Left colon (tissue), 2 donors: ENCODE measurements around the gene AMBRA1. TPM values are rescaled to one million over a fixed set of nuclear protein-coding genes. Genes with fewer than 3 reads are reported as not detected.
A peak's percentile ranks its signal among the peaks of the same experiment; 100 is the strongest.
"Not testable (repeated sequence)": the region's sequence is repeated elsewhere in the genome, so short reads cannot be mapped to it uniquely, and the experiment has no call there.

Source experiments
- ATAC-seq: fragments of 200-7000 bp; cut with Tn5 transposase; one replicate; pipeline ENCODE4 v1.9.1; 2020; ENCODE audit warnings: mild to moderate bottlenecking, moderate library complexity
- DNase-seq, 2 donors: peaks; one replicate each; pipeline ENCODE4 v3.0.0-alpha.2; 2020
- intact Hi-C, 2 donors: fragments of 100-400 bp; cut with DNase I in 1 of 2; cut with micrococcal nuclease in 1 of 2; formaldehyde crosslinking; loops; one replicate each; pipeline versions ENCODE4 v1.11.2 to v1.14.0; 2022; cut with DNase I, micrococcal nuclease
- total RNA-seq, 2 donors: library from RNA; stranded (reverse); fragmentation: NEBNext Ultra II Directional; extraction: Animal tissue kit (Norgen Biotek cat#: 25700); gene quantifications; one replicate each; pipeline ENCODE4 v1.2.1, GENCODE V29; 2021
- donor health status: DM: no; HTN: no; CAD: no.
- donor health status: DM: yes; HTN: yes; CAD: no.

The AMBRA1 gene
- total RNA-seq, 2 donors from 2014 or later = 39.4 to 40.1 TPM

DNA sequence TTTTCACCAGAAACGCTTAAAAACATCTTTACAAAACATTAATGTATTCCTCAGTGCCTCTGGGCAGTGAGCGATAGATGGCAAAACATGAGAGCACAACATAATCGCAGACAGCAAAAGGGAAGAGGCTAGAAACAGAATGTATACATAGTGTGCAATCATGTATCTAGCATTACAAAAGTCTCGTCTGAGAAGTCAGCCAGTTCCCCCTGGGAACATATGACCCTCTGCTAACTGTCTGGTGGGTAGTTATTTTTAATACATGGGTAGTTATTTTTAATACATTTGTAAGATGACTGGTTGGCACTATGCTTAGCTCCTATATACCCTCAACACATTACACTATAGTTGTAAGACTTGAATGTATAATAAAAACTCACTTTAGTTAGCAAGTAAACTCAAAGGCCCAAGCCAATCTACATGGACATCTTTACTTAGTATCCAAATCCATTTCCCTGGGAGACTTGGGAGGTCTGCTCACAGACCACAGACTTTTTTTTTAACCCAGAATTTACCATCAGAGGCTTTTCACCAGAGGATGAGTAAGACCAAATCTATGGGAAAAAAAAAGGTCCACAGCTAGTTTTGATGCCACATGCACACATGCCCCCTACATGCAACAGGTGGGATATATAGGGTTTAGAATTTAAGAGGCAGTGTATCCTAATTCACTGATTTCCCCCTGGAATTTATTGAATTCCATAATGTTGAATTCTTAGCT is 71.7 kb downstream of the AMBRA1 start:
- intact Hi-C loops = no loop called here
- no peak for DNase-seq

GRCh38 chr11:46520971-46521745 is 72.7 kb downstream of the AMBRA1 start:
- intact Hi-C loops = no loop called here

More for the DNA sequence above, 71.7 kb downstream of the AMBRA1 start:
- no peak for ATAC-seq

DNA sequence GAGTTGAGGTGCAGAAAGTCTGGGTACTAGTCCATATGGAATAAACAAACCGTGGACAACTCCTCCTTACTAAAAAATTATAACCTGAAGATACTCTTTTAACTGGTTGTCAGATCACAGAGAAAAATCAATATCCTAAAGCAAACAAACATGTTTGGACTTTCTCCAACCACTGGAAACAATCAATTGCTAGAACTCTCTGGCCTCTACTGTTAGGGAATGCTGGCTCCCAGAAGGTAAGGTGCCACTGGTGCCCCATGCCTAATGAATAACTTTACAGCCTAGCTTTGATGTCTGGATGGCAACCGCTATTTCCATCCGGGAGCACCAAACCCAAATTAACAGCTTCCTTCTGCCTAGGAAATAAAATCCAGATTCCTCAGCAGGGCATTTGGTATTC is 74.5 kb downstream of the AMBRA1 start:
- intact Hi-C loops = no loop called here
- no peak for DNase-seq
- no peak for ATAC-seq

More at GRCh38 chr11:46520971-46521745, 72.7 kb downstream of the AMBRA1 start:
- ATAC-seq (no peak), DNase-seq (no peak)

- ATAC-seq, DNase-seq, intact Hi-C loops: not testable (repeated sequence)
These were observed 74.9 kb downstream of the AMBRA1 start for GRCh38 chr11:46518928-46519327.

DNA sequence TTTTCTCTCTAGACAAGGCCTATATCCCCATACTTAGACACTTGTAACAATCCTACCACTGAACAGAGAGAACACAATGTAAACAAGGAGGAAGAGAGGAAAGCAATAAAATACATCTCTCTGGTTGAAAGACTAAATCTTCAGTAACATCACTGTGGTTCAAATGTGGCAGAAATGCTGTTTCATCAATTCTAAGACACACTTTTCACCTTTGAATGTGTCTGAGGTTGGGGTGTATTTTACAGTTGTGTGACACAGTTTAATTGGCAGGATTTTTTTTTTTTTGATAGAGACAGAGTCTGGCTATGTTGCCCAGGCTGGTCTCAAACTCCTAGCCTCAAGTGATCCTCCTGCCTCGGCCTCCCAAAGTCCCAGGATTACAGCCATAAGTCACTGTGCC is 79.5 kb downstream of the AMBRA1 start:
- no peak for ATAC-seq
- intact Hi-C loops = no loop called here
- no peak for DNase-seq

GRCh38 chr11:46513934-46514342 is 79.9 kb downstream of the AMBRA1 start:
- intact Hi-C loops = no loop called here
- ATAC-seq = peak; percentile 25
- peak; percentile 39 to 46 for DNase-seq

- DNase-seq (no peak), ATAC-seq (no peak)
- intact Hi-C loops = no loop called here
These were observed 81.5 kb downstream of the AMBRA1 start for GRCh38 chr11:46512261-46512881.

GRCh38 chr11:46511342-46511741 is 82.5 kb downstream of the AMBRA1 start:
- peak; percentile 26 for ATAC-seq
- intact Hi-C loops = no loop called here
- DNase-seq = no peak

- ATAC-seq = no peak
- intact Hi-C loops = no loop called here
- DNase-seq = no peak
These were observed 85.5 kb downstream of the AMBRA1 start for GRCh38 chr11:46508360-46508759.

- intact Hi-C loops = no loop called here
- peak; percentile 43 for ATAC-seq
- no peak for DNase-seq
These were observed 87.4 kb downstream of the AMBRA1 start for GRCh38 chr11:46506483-46506791.

GRCh38 chr11:46505741-46506482 is 87.9 kb downstream of the AMBRA1 start:
- intact Hi-C loops = no loop called here
- peak; percentile 76 for ATAC-seq
- no peak for DNase-seq

DNA sequence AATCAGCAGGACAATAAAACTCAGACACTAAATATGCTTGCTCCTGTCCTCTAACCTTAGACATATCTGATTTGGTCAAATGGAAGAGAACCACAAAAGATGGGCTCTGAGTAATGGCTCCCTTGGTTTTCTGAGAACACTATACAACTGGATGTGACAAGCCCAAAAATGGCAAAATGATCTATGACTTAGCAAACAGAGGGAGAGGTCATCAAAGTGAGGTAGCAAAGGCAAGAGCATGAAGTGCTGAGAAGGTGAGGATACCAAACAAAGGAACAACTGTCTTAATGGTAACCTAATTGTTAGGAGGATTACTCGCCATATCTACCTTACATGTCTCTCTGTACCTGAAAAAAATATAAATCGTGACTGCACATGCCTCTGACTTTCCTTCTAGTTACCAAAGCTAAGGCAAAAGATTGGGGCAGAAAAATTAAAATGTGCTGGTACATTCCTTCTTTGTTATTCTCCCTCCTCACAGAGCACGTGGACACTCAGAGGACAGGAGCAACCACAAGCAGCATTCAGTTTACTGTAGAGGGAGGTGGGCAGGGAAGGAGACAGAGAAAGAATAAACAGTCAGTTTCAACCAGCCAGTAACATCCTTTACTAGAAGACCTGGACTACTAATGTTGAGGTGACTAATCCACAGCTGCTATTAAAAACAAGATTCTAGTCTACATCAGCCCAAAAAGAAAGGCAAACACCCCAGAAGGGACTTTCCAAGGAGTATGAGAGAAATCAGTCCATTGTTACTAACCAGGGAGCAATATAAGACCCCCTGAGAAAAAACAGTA is 88.8 kb downstream of the AMBRA1 start:
- no peak for ATAC-seq

GRCh38 chr11:46499821-46500220 is 94.0 kb downstream of the AMBRA1 start:
- ATAC-seq (no peak), DNase-seq (no peak)
- intact Hi-C loops = no loop called here

More for the DNA sequence above, 88.8 kb downstream of the AMBRA1 start:
- DNase-seq = no peak
- intact Hi-C loops = no loop called here

DNA sequence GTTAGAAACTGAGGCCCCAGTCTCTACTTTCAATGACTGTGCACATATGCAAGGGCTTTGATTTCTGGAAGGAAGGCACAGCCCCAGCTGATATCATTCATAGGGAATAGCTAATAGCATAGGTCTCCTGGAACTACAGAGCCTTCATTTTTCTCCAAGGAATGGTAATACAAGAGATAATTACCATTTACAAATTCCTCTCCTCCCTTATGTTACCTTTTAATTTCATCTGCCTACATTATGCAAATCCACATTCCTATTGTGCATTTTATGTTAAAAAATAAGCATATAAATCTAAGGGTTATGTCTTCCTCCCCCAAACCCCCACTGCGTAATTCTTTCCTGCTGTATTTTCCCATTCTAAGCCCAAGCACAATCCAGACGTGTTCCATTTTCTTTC is 94.9 kb downstream of the AMBRA1 start:
- DNase-seq = no peak
- ATAC-seq = no peak
- intact Hi-C loops = no loop called here

- intact Hi-C loops = no loop called here
- ATAC-seq (no peak), DNase-seq (no peak)
These were observed 95.6 kb downstream of the AMBRA1 start for GRCh38 chr11:46498179-46498578.

DNA sequence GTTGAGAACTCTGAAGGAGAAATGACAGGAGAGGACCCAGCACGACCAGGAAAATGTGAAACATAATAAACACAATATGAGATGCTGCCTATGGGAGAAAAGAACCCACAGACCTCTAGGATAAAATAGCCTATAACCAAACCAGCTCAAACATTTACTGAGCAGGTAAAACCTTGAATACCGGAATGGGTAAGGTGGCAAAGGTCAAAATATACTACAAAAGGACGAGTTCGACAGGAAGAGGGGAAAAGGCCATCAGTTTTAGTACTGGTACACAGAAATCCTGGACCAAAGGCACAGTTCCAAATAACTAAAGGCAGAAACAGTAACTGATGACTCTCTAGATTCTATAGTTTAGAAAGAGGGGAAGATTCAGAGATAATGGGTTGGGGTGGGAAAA is 96.3 kb downstream of the AMBRA1 start:
- DNase-seq (no peak), ATAC-seq (no peak)
- intact Hi-C loops = no loop called here

- ATAC-seq (no peak), DNase-seq (no peak)
- intact Hi-C loops = no loop called here
These were observed 100.0 kb downstream of the AMBRA1 start for GRCh38 chr11:46493791-46494190.

DNA sequence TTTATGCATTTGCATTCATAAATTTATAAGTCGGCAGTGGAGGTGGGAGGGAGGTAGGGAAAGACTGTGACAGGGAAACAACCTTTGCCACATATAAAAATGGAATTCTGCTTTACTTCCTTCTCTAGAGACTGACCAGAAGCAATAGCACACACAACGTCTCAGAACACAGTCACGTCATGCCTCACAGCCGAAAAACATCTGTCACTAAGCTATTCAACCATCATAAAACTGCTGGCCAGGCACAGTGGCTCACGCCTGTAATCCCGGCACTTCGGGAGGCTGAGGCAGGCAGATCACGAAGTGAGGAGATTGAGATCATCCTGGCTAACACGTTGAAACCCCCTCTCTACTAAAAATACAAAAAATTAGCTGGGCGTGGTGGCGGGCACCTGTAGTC is 101.3 kb downstream of the AMBRA1 start:
- peak; percentile 57 to 81 for DNase-seq
- peak; percentile 93 for ATAC-seq
- intact Hi-C loops = no loop called here
